ENCODE data around the gene MRPS18A.

DNA sequence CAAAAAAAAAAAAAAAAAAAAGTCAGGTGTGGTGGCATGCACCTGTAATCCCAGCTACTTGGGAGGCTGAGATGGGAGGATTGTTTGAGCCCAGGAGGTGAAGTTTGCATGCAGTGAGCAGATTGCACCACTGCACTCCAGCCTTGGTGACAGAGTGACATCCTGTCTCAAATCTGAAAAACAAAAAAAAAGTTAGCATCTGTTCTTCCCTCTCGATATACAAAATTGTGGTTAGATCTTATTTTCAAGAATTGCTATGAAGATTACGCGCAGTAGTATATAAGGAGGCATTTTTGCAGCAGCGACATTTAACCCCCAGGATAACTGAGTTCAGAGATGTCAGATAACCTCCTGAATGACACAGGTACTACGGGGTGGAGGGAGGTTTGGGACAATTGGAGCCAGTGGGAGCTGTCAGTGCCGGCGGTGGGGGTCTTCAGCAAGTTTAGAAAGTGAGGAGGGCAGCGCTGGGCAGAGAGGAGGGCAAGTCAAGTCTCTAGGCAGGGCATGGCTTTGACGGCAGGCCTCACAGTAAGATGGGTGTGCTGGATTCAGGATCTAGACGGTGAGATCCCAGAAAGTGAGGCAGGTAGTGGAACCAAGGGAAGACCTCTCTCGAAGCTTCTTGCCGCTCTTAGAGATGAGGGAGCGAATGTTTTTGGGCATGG lies 26.2 kb upstream of the MRPS18A start:
- TF ChIP-seq, protein P1, sequence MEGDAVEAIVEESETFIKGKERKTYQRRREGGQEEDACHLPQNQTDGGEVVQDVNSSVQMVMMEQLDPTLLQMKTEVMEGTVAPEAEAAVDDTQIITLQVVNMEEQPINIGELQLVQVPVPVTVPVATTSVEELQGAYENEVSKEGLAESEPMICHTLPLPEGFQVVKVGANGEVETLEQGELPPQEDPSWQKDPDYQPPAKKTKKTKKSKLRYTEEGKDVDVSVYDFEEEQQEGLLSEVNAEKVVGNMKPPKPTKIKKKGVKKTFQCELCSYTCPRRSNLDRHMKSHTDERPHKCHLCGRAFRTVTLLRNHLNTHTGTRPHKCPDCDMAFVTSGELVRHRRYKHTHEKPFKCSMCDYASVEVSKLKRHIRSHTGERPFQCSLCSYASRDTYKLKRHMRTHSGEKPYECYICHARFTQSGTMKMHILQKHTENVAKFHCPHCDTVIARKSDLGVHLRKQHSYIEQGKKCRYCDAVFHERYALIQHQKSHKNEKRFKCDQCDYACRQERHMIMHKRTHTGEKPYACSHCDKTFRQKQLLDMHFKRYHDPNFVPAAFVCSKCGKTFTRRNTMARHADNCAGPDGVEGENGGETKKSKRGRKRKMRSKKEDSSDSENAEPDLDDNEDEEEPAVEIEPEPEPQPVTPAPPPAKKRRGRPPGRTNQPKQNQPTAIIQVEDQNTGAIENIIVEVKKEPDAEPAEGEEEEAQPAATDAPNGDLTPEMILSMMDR (IDR thresholded peaks at IDR 0.05), result no peak
- no peak for TF ChIP-seq POLR2A (IDR thresholded peaks at IDR 0.05)

Measured in testis (tissue), 2 donors.